Astrocyte of the cerebellum (primary cell): ENCODE measurements around the gene HADH.
"Not testable (repeated sequence)": the region's sequence is repeated elsewhere in the genome, so short reads cannot be mapped to it uniquely, and the experiment has no call there.

Experiments
- DNase-seq: peaks from one replicate; pipeline ENCODE4 v3.0.0-alpha.2; 2011; ENCODE audit warnings: low read depth
- H3K4me3 ChIP-seq: 2 replicates; pipeline ENCODE4 v1.5.1; 2011; ENCODE audit warnings: mild to moderate bottlenecking, low read depth, low read length, moderate library complexity
- CTCF ChIP-seq: IDR thresholded peaks from 2 replicates; pipeline ENCODE4 v1.5.1; 2012; ENCODE audit warnings: low read length, low read depth, moderate library complexity, mild to moderate bottlenecking; ENCODE audit errors: missing control alignments
- in situ Hi-C: cut with HindIII; loops from 2 replicates; pipeline ENCODE4 v1.10.0; 2017; ENCODE audit warnings: low sequenced_read_pairs

Gene HADH

GRCh38 chr4:108047199-108047598 is 57.5 kb downstream of the HADH start:
- TF ChIP-seq CTCF: no peak
- H3K4me3 ChIP-seq: no peak overlapping the region
- in situ Hi-C loops: no loop called here
- no peak for DNase-seq

GRCh38 chr4:108048157-108048556 is 58.5 kb downstream of the HADH start:
- no peak for DNase-seq
- TF ChIP-seq CTCF: no peak
- H3K4me3 ChIP-seq: no peak overlapping the region
- in situ Hi-C loops: no loop called here

DNA sequence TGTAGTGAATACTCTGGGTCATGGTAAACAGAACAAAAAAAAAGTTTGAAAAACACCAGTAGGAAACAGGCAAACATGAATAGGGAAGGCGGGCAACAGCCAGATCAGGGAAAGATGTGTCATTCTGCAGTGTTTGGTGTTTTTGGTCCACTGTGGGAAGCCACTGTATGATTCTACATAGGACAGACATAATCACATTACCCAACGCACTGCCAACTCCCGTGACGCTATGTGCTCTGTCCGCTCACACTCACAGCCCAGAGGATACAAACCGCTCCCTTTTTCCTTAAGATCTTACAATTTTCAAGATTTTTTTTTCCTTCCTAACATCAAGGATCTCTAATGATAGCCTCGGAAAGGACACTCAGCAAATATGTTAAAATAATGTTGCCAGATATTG is 59.3 kb downstream of the HADH start:
- no peak overlapping the region for H3K4me3 ChIP-seq
- in situ Hi-C loops: no loop called here
- no peak for DNase-seq
- no peak for TF ChIP-seq CTCF

- DNase-seq: no peak
- H3K4me3 ChIP-seq: no peak overlapping the region
- TF ChIP-seq CTCF: no peak
- in situ Hi-C loops: no loop called here
These were observed 59.7 kb downstream of the HADH start for GRCh38 chr4:108049406-108049805.

DNA sequence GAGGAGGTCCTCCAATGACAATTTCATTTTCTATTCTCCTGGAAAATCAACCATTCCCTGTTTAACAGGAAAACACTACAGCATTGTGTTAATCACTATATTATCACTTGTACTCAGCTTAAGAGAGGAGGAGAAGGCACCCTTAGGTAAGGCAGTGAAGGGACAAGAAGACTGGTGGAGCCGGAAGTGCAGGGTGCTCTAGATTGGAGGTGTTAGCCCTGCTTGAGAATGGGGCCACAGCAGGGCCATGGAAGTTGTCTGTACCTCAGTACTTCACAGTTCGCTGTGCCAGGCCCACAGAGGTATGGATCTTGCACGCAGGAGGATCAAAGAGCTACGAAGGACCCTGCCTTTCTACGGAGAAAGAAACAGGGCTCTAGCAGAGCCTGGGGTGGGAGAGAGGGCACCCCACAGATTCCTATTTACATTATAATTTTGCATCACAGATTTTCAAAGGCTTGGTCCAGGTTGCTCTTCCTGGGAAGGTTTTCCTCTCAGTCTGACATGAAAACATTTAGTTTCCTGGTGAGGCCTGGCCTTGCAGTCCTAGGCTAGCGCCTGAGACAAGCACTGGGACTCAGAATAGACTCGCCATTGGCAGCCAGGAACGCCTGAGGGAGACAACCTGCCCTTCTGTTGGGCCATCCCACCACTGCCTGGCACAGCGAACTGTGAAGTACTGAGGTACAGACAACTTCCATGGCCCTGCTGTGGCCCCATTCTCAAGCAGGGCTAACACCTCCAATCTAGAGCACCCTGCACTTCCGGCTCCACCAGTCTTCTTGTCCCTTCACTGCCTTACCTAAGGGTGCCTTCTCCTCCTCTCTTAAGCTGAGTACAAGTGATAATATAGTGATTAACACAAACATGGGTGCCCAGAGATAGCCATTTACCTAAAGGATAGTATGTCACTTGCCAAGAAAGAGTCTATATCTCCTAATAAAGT is 60.8 kb downstream of the HADH start:
- in situ Hi-C loops, DNase-seq, H3K4me3 ChIP-seq: not testable (repeated sequence)

DNA sequence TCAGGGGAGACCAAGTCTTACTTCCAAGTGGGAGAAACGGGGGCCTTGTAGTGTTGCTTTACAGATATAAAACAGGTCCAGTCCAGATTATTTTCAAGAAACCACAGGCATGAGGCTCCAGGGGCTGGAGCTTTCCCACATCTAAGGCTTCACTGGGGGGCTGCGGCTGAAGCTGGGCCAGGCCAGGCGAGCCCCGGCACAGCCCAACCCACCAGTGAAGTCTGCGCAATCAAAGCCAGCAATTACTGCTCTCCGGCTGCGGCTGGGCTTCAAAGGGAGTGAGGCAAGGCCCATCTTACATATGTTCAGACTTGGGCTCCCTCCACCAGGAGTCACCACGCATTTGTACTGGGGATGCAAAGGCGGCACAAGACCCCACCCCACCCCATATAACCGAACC is 61.7 kb downstream of the HADH start:
- in situ Hi-C loops: no loop called here
- H3K4me3 ChIP-seq: no peak overlapping the region
- no peak for TF ChIP-seq CTCF
- no peak for DNase-seq

DNA sequence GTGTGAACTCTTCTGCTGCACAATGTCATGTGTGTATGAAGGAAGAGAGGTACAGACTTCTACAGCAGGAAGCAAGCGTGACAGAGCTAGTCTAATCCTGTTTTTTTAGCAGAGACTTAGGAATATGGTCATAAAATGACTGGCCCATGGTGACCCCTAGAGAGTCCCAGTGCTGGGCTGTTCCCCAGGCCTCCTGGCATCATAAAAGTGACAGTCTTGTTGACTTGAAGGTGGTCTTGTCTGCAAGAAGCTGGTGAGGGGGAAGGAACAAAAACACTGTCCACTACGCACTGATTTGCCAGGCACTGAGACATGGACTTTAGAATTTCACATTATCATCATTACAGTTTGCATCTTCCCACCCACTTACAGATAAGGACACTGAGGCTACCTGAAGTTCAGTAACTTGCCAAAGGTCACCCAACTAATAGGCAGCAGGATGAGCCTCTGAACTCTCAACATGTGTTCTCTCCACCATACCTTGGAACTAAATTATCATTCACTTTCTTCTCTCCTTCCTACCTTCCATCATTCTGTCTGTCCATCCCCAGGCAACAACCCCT is 63.0 kb downstream of the HADH start:
- no peak for DNase-seq
- no peak for TF ChIP-seq CTCF
- in situ Hi-C loops: no loop called here
- H3K4me3 ChIP-seq: no peak overlapping the region
